GM18873 (cell line): ENCODE measurements around the gene TMEFF1.

ENCODE experiments used
- ATAC-seq: cut with Tn5 transposase; IDR thresholded peaks from one replicate; pipeline ENCODE4 v1.9.1; 2021; ENCODE audit warnings: mild to moderate bottlenecking, moderate library complexity, moderate number of reproducible peaks; ENCODE audit not compliant: unreplicated experiment, low FRiP score

The TMEFF1 gene

GRCh38 chr9:100567856-100568255 lies 94.9 kb downstream of the TMEFF1 start:
- ATAC-seq, result no peak

- no peak for ATAC-seq
These were observed 100.8 kb downstream of the TMEFF1 start for GRCh38 chr9:100573655-100574260.

- no peak for ATAC-seq
These were observed 102.1 kb downstream of the TMEFF1 start for GRCh38 chr9:100575006-100575405.

GRCh38 chr9:100575765-100576386 lies 102.9 kb downstream of the TMEFF1 start:
- no peak for ATAC-seq

- ATAC-seq, result no peak
These were observed 105.0 kb downstream of the TMEFF1 start, which contains the start of gene CAVIN4 for GRCh38 chr9:100577776-100578448. CAVIN4 (plus strand) TSS chr9:100578079; CDS start chr9:100578144, 65 bp downstream.

- ATAC-seq, result no peak
These were observed 105.7 kb downstream of the TMEFF1 start for GRCh38 chr9:100578610-100579009.

GRCh38 chr9:100579665-100580064 lies 106.7 kb downstream of the TMEFF1 start:
- no peak for ATAC-seq

GRCh38 chr9:100580257-100580656 lies 107.3 kb downstream of the TMEFF1 start:
- ATAC-seq, result no peak

GRCh38 chr9:100581081-100581480 lies 108.1 kb downstream of the TMEFF1 start:
- no peak for ATAC-seq

GRCh38 chr9:100581661-100582060 lies 108.7 kb downstream of the TMEFF1 start:
- ATAC-seq, result no peak

- no peak for ATAC-seq
These were observed 110.3 kb downstream of the TMEFF1 start for GRCh38 chr9:100583014-100583802.

GRCh38 chr9:100584951-100585350 lies 112.0 kb downstream of the TMEFF1 start:
- no peak for ATAC-seq

GRCh38 chr9:100586093-100586492 lies 113.1 kb downstream of the TMEFF1 start:
- no peak for ATAC-seq

GRCh38 chr9:100587375-100587774 lies 114.4 kb downstream of the TMEFF1 start:
- ATAC-seq, result no peak

GRCh38 chr9:100589582-100589981 lies 116.6 kb downstream of the TMEFF1 start:
- ATAC-seq, result no peak

GRCh38 chr9:100590481-100590880 lies 117.5 kb downstream of the TMEFF1 start:
- ATAC-seq, result no peak

- ATAC-seq, result no peak
These were observed 118.2 kb downstream of the TMEFF1 start for GRCh38 chr9:100591139-100591538.

- ATAC-seq, result no peak
These were observed 118.9 kb downstream of the TMEFF1 start for GRCh38 chr9:100591639-100592412.

GRCh38 chr9:100595391-100596199 lies 122.6 kb downstream of the TMEFF1 start:
- peak; percentile 38 for ATAC-seq
